CD14-positive monocyte (primary cell): ENCODE measurements around the gene POLR2F. TPM values are rescaled to one million over a fixed set of nuclear protein-coding genes. Genes with fewer than 3 reads are reported as not detected.

Source experiments
- DNase-seq, 3 donors: peaks; one replicate each; pipeline ENCODE4 v3.0.0-alpha.2; 2011 to 2022
- H2AFZ ChIP-seq: 2 replicates; pipeline ENCODE4 v1.6.0; 2012; ENCODE audit warnings: mild to moderate bottlenecking, low read depth, low read length, inconsistent platforms; ENCODE audit not compliant: insufficient read depth, poor library complexity, severe bottlenecking
- H3K27ac ChIP-seq, 2 donors: 1 replicate in 1 of 2; 2 replicates in 1 of 2; pipeline ENCODE4 v1.5.1; 2012 to 2013; ENCODE audit warnings: low read length in 2 of 2, control low read depth in 1 of 2, inconsistent platforms in 1 of 2, low read depth in 1 of 2, mild to moderate bottlenecking in 1 of 2
- H3K27me3 ChIP-seq, 2 donors: one replicate each; pipeline versions ENCODE4 v1.6.0 to v1.6.1; 2011 to 2013; ENCODE audit warnings: low read length in 2 of 2; ENCODE audit not compliant: control insufficient read depth in 2 of 2, insufficient read depth in 2 of 2
- H3K36me3 ChIP-seq, 2 donors: replicated peaks in 1 of 2; 1 replicate in 1 of 2; 2 replicates in 1 of 2; pipeline versions ENCODE4 v1.5.1 to v1.6.1; 2012 to 2013; ENCODE audit warnings: low read length in 2 of 2, control low read depth in 1 of 2, inconsistent platforms in 1 of 2, mild to moderate bottlenecking in 1 of 2; ENCODE audit not compliant: insufficient read depth in 2 of 2, control insufficient read depth in 1 of 2
- H3K4me1 ChIP-seq, 2 donors: 1 replicate in 1 of 2; 2 replicates in 1 of 2; pipeline versions ENCODE4 v1.5.1 to v1.6.1; 2012 to 2013; ENCODE audit warnings: low read length in 2 of 2, control low read depth in 1 of 2, inconsistent platforms in 1 of 2, mild to moderate bottlenecking in 1 of 2, moderate library complexity in 1 of 2; ENCODE audit not compliant: insufficient read depth in 2 of 2, control insufficient read depth in 1 of 2
- H3K4me2 ChIP-seq: replicated peaks from 2 replicates; pipeline ENCODE3; 2012; ENCODE audit warnings: low read length, moderate library complexity, mild to moderate bottlenecking; ENCODE audit not compliant: poor library complexity, severe bottlenecking; ENCODE audit errors: extremely low read depth
- H3K4me3 ChIP-seq, 3 experiments: fragments of 200-600 bp in 1 of 3; sonication (generic) in 1 of 3; replicated peaks in 1 of 3; 1 replicate in 2 of 3; 2 replicates in 1 of 3; pipeline ENCODE4 v1.5.1; 2011 to 2013; ENCODE audit warnings: low read length in 3 of 3, mild to moderate bottlenecking in 3 of 3, control low read depth in 2 of 3, low read depth in 2 of 3, inconsistent platforms in 1 of 3, moderate library complexity in 1 of 3
- H3K79me2 ChIP-seq: 2 replicates; pipeline ENCODE4 v1.6.0; 2012; ENCODE audit warnings: mild to moderate bottlenecking, control low read depth, inconsistent platforms, low read length, moderate library complexity; ENCODE audit not compliant: insufficient read depth
- H3K9ac ChIP-seq: 2 replicates; pipeline ENCODE4 v1.6.0; 2017; ENCODE audit warnings: low read length, mild to moderate bottlenecking; ENCODE audit not compliant: insufficient read depth, poor library complexity, severe bottlenecking
- H3K9me3 ChIP-seq, 2 donors: replicated peaks in 1 of 2; 1 replicate in 1 of 2; 2 replicates in 1 of 2; pipeline versions ENCODE4 v1.5.1 to v1.6.1; 2012 to 2013; ENCODE audit warnings: low read length in 2 of 2, control low read depth in 1 of 2; ENCODE audit not compliant: control insufficient read depth in 1 of 2, insufficient read depth in 1 of 2
- H4K20me1 ChIP-seq: 2 replicates; pipeline ENCODE4 v1.6.0; 2012; ENCODE audit warnings: mild to moderate bottlenecking, low read length, control low read depth, moderate library complexity; ENCODE audit not compliant: insufficient read depth
- H3K27ac Mint-ChIP-seq, 7 donors: one replicate each; pipeline ENCODE4 v1.8.0; 2020; ENCODE audit warnings: mild to moderate bottlenecking in 7 of 7, mixed read lengths in 7 of 7, moderate library complexity in 6 of 7, inconsistent platforms in 2 of 7
- H3K27me3 Mint-ChIP-seq, 3 donors: one replicate each; pipeline ENCODE4 v1.8.0; 2021 to 2022; ENCODE audit warnings: low read depth in 3 of 3, mild to moderate bottlenecking in 3 of 3, mixed read lengths in 3 of 3, moderate library complexity in 3 of 3, inconsistent platforms in 1 of 3
- H3K36me3 Mint-ChIP-seq, 2 donors: one replicate each; pipeline ENCODE4 v1.8.0; 2020; ENCODE audit warnings: mixed read lengths in 2 of 2, inconsistent platforms in 1 of 2, mild to moderate bottlenecking in 1 of 2
- H3K4me1 Mint-ChIP-seq: one replicate; pipeline ENCODE4 v1.8.0; 2020; ENCODE audit warnings: mild to moderate bottlenecking, mixed read lengths
- H3K4me3 Mint-ChIP-seq, 2 donors: one replicate each; pipeline ENCODE4 v1.8.0; 2020; ENCODE audit warnings: mild to moderate bottlenecking in 2 of 2, mixed read lengths in 2 of 2, moderate library complexity in 1 of 2
- H3K9me3 Mint-ChIP-seq, 7 donors: one replicate each; pipeline ENCODE4 v1.8.0; 2020 to 2022; ENCODE audit warnings: mixed read lengths in 7 of 7, mild to moderate bottlenecking in 6 of 7, moderate library complexity in 6 of 7, inconsistent platforms in 2 of 7
- CTCF ChIP-seq: fragments of 200-600 bp; IDR thresholded peaks from one replicate; pipeline ENCODE4 v1.8.0; 2022; ENCODE audit warnings: antibody characterized with exemption, mild to moderate bottlenecking
- WGBS: methylation state at CpG from one replicate; pipeline ENCODE4 v1.1.5; 2013; ENCODE audit warnings: missing lambda C conversion rate; ENCODE audit not compliant: insufficient coverage; 5-methylcytosine and 5-hydroxymethylcytosine counted together
- intact Hi-C, 2 donors: fragments of 100-400 bp; cut with micrococcal nuclease; formaldehyde crosslinking; loops; one replicate each; pipeline versions ENCODE4 v1.15.0 to v1.15.1; 2023
- polyA plus RNA-seq, 3 donors: library from polyadenylated mRNA; depleted of rRNA in 1 of 3; unstranded in 2 of 3; stranded (reverse) in 1 of 3; fragments of 300-500 nt in 2 of 3; fragments of >200 nt in 1 of 3; fragmentation: Illumina TruSeq in 2 of 3; gene quantifications; 1 replicate in 2 of 3; 2 replicates in 1 of 3; pipeline ENCODE4 v1.2.3, GENCODE V29; 2012 to 2021

Gene POLR2F
- polyA plus RNA-seq, 3 donors, result 45.4 to 182 (median 143) TPM

- Histone ChIP-seq H3K4me3 (no peak overlapping the region), H3K4me2 (no peak overlapping the region), H3K36me3 (no peaks in the 10 kb centered on the region), H3K27me3 (no peaks in the 10 kb centered on the region), H2AFZ (no peak overlapping the region), H3K9me3 (no peaks in the 10 kb centered on the region), H3K79me2 (no peaks in the 10 kb centered on the region), H4K20me1 (no peaks in the 10 kb centered on the region), H3K4me1 (no peaks in the 10 kb centered on the region), H3K9ac (no peak overlapping the region), H3K27ac (no peak overlapping the region)
- TF ChIP-seq CTCF, result no peak
- H3K4me1 Mint-ChIP-seq, result peaks cover 9% of the 10 kb centered on the region
- peaks cover 0 to 1% (median 0%) of the 10 kb centered on the region in 7 donors for H3K9me3 Mint-ChIP-seq
- whole genome bisulfite sequencing, result 93% methylated on average over 78 of the region's 84 CpGs
- no peak overlapping the region for H3K27ac Mint-ChIP-seq
- no peak overlapping the region for H3K4me3 Mint-ChIP-seq
- peaks cover 3 to 4% of the 10 kb centered on the region in 2 donors for H3K36me3 Mint-ChIP-seq
- H3K27me3 Mint-ChIP-seq, result no peaks in the 10 kb centered on the region
- intact Hi-C loops, result no loop called here
- DNase-seq, result no peak
These were observed 29.7 kb downstream of the POLR2F start for GRCh38 chr22:37982938-37983859.

- H3K4me3 Mint-ChIP-seq, result no peak within 1 kb of the TSS
- peaks cover 0 to 2% (median 0%) of the 10 kb centered on the region in 3 donors for H3K27me3 Mint-ChIP-seq
- H3K27ac Mint-ChIP-seq, result no peak within 1 kb of the TSS
These were observed 30.6 kb downstream of the POLR2F start, which contains the start of gene SOX10 for GRCh38 chr22:37983860-37984791. Gene SOX10 (minus strand): TSS chr22:37984555. CDS start chr22:37983784, 771 bp downstream.

More at GRCh38 chr22:37983860-37984791, 30.6 kb downstream of the POLR2F start, which contains the start of gene SOX10:
- peaks cover 0 to 1% (median 0%) of the 10 kb centered on the region in 7 donors for H3K9me3 Mint-ChIP-seq
- Histone ChIP-seq H2AFZ (no peak within 1 kb of the TSS), H3K79me2 (no peaks in the 10 kb centered on the region), H3K27me3 (no peaks in the 10 kb centered on the region), H3K9me3 (no peaks in the 10 kb centered on the region), H3K4me2 (no peak within 1 kb of the TSS), H3K27ac (no peak within 1 kb of the TSS), H3K36me3 (no peaks in the 10 kb centered on the region), H3K4me3 (no peak within 1 kb of the TSS), H3K4me1 (no peaks in the 10 kb centered on the region), H4K20me1 (no peaks in the 10 kb centered on the region), H3K9ac (no peak within 1 kb of the TSS)
- DNase-seq, result no peak
- no peak for TF ChIP-seq CTCF
- intact Hi-C loops, result no loop called here
- peaks cover 9% of the 10 kb centered on the region for H3K4me1 Mint-ChIP-seq
- WGBS, result 82% methylated on average over 12 of the region's 42 CpGs
- H3K36me3 Mint-ChIP-seq, result peaks cover 3 to 4% of the 10 kb centered on the region in 2 donors
